Aorta (tissue), 5 donors: Measurements from ENCODE around the gene F2. TPM values are rescaled to one million over a fixed set of nuclear protein-coding genes. Genes with fewer than 3 reads are reported as not detected.

Source experiments
- ATAC-seq: fragments of 200-7000 bp; cut with Tn5 transposase; one replicate; pipeline ENCODE4 v1.9.1; 2022; ENCODE audit warnings: moderate library complexity; ENCODE audit not compliant: low FRiP score
- DNase-seq, 2 donors: peaks; one replicate each; pipeline ENCODE4 v3.0.0-alpha.2; 2020
- H3K27ac ChIP-seq, 2 donors: one replicate each; pipeline ENCODE4 v1.5.1; 2013; ENCODE audit warnings: low read length in 2 of 2, mild to moderate bottlenecking in 2 of 2, moderate library complexity in 2 of 2, control low read depth in 1 of 2, inconsistent platforms in 1 of 2, low read depth in 1 of 2
- H3K27me3 ChIP-seq, 2 donors: one replicate each; pipeline ENCODE4 v1.6.1; 2013; ENCODE audit warnings: control low read depth in 1 of 2, low read length in 1 of 2, mild to moderate bottlenecking in 1 of 2, moderate library complexity in 1 of 2; ENCODE audit not compliant: insufficient read depth in 2 of 2, control insufficient read depth in 1 of 2
- H3K36me3 ChIP-seq, 2 donors: one replicate each; pipeline ENCODE4 v1.6.1; 2013; ENCODE audit warnings: control low read depth in 1 of 2, low read length in 1 of 2, mild to moderate bottlenecking in 1 of 2; ENCODE audit not compliant: insufficient read depth in 2 of 2, control insufficient read depth in 1 of 2
- H3K4me1 ChIP-seq, 2 donors: one replicate each; pipeline ENCODE4 v1.6.1; 2013; ENCODE audit warnings: low read length in 2 of 2, control low read depth in 1 of 2, mild to moderate bottlenecking in 1 of 2, moderate library complexity in 1 of 2; ENCODE audit not compliant: insufficient read depth in 2 of 2, control insufficient read depth in 1 of 2
- H3K4me3 ChIP-seq, 2 donors: one replicate each; pipeline ENCODE4 v1.5.1; 2013; ENCODE audit warnings: low read length in 2 of 2, control low read depth in 1 of 2, mild to moderate bottlenecking in 1 of 2
- H3K9me3 ChIP-seq: one replicate; pipeline ENCODE4 v1.6.1; 2013; ENCODE audit warnings: mild to moderate bottlenecking, low read length; ENCODE audit not compliant: control insufficient read depth
- WGBS, 2 donors: extraction: QIAGEN DNeasy Blood & Tissue Kit; methylation state at CpG; one replicate each; pipeline ENCODE4 v1.1.7; 2013; 5-methylcytosine and 5-hydroxymethylcytosine counted together
- intact Hi-C, 2 donors: fragments of 100-400 bp; cut with DNase I; formaldehyde crosslinking; loops; one replicate each; pipeline versions ENCODE4 v1.14.2 to v1.15.0; 2022
- polyA plus RNA-seq, 2 donors: library from polyadenylated mRNA; stranded (reverse); fragments of 200-250 nt; gene quantifications; one replicate each; pipeline ENCODE4 v1.2.3, GENCODE V29; 2013
- total RNA-seq, 2 donors: library from RNA; stranded (reverse); fragmentation: NEBNext Ultra II Directional; extraction: Animal tissue kit (Norgen Biotek cat#: 25700); gene quantifications; one replicate each; pipeline ENCODE4 v1.2.1, GENCODE V29; 2021
- donor health status: healthy with polysubstance abuse.
- donor health status: Bipolar disorder and iron deficiency.
- donor health status: DM: no; HTN: no; CAD: no.
- donor health status: DM: no; HTN: no; CAD: no.
- donor health status: DM: yes; HTN: yes; CAD: no.

Gene F2
- total and polyA plus RNA-seq, 4 donors: 0.19 to 0.72 TPM; not detected in 2

DNA sequence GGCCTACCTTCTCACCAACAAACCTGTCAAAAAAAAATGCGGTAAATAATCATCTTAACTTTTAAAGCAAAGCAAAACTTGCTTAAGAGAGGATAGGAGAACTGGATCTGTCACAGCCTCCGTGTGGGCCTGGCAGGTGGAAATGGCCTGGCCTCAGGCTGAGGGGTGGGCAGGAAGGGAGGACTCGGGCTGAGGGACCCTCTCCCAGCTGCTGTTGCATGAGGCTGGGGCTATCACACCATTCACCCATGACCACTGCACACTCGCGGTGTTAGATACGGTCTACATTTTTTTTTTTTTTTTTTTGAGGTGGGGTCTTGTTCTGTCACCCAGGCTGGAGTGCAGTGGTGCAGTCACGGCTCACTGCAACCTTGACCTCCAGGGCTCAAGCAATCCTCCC, 43.1 kb upstream of the F2 start:
- H3K4me1 ChIP-seq: no peaks in the 10 kb centered on the region
- peak overlapping the region in 1 of 2 donors; percentile 25 for H3K27ac ChIP-seq

DNA sequence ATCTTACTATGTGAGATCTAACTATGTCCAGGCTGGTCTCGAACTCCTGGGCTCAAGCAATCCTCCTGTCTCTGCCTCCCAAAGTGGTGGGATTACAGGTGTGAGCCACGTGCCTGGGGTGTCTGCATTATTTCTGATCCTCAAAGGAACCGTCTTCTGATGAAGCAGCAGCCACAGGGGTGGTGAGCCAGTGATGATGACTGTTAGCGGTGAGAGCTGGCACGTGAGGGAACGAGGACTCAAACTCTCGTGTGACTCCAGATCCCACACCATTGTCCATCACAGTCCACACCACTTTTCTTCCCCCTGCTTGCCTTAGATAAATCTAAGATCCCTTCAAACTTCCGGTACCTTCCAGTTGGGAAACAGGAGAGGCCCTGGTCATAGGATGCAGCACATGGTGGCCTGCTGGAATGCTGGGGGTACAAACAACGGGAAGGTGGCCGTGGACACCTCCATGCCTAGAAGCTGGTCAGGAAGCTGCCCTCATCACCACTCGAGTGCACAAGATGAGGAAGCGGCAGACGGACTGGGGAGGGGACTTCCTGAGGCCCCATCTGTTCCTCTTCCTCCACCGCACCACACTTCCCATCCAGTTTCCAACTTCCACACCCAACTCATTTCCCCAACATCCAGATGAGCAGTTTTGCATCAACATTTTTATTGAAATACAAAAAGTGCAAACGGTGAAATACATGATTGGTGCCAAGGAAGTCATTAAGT, 42.4 kb upstream of the F2 start:
- ATAC-seq (no peak), DNase-seq (peak in 1 of 2 donors; percentile 67)
- H3K4me3 ChIP-seq: no peak overlapping the region
- intact Hi-C loops: no loop called here
- 83 to 85% methylated on average over 15 of the region's 15 CpGs for WGBS, 2 donors
- H3K27ac ChIP-seq: no peak overlapping the region
- H3K9me3 ChIP-seq: no peaks in the 10 kb centered on the region
- no peaks in the 10 kb centered on the region for H3K27me3 ChIP-seq
- no peaks in the 10 kb centered on the region for H3K4me1 ChIP-seq
- H3K36me3 ChIP-seq: peaks cover 6 to 14% of the 10 kb centered on the region in 2 donors

More for the DNA sequence above, 43.1 kb upstream of the F2 start:
- intact Hi-C loops: no loop called here
- no peak for ATAC-seq
- WGBS, 2 donors: 76 to 84% methylated on average over 7 of the region's 7 CpGs
- DNase-seq: peak in 1 of 2 donors; percentile 42
- Histone ChIP-seq H3K4me3 (no peak overlapping the region), H3K27me3 (no peaks in the 10 kb centered on the region), H3K36me3 (peaks cover 6 to 12% of the 10 kb centered on the region in 2 donors), H3K9me3 (no peaks in the 10 kb centered on the region)

DNA sequence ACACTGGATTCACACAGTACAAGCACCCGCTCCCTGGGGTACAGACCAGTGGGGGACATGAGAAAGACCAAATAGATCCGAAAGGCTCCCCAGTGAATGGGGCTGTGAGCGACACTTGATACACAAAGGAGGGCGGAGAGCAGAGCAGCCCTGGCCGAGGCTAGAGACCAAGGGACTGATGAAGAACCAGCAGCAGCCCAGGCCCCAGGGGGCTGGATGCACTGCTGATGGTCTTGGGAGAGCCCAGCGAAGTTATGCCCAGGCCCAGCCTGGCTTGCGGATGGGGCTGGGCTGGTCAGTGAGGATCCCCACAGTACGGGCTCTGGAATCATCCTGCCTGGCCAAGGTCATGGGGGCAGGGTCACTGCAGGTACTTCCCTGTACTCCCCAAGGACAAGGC, 41.8 kb upstream of the F2 start:
- Histone ChIP-seq H3K36me3 (peaks cover 6 to 11% of the 10 kb centered on the region in 2 donors), H3K4me1 (no peaks in the 10 kb centered on the region), H3K27ac (no peak overlapping the region), H3K9me3 (no peaks in the 10 kb centered on the region), H3K4me3 (no peak overlapping the region), H3K27me3 (no peaks in the 10 kb centered on the region)
- DNase-seq: peak in 1 of 2 donors; percentile 30
- intact Hi-C loops: no loop called here
- WGBS, 2 donors: 88 to 89% methylated on average over 8 of the region's 8 CpGs
- ATAC-seq: no peak

DNA sequence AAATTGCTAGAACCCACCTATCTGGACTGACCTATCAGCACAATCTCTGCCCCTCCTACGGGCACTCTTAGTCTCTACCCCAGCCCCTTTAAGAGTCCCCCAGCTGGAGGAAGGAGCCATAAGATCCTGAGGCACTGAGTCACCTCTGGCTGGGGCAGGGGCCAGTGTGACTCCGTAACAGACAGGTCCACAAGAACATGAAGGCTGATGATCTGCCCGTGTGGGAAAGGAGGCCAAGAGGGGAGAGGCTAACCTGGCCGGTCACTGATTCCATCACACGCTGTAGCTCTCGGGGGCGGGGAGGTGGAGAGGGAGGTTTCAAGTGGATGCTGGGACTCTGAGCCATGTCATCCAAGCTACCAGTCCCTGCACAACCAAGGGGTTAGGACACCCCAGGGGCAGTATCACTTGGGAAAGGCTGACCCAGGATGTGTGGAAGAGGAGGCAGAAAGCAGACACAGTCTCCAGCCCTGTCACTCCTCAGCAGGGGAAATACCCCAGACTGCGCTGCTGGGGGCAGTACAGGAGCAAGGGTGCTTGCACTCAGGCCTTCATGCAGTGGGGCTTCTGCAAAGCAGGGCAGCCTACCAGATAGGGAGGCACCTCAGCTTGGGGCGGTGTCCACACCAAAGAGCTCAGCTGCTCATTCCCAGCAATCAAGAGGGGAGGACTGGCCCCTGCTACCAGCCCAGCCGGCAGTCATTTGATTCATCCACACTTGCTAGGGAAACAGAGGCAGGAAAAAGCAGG, 40.8 kb upstream of the F2 start:
- Histone ChIP-seq H3K9me3 (no peaks in the 10 kb centered on the region), H3K27me3 (no peaks in the 10 kb centered on the region), H3K36me3 (peaks cover 6 to 11% of the 10 kb centered on the region in 2 donors), H3K4me1 (no peaks in the 10 kb centered on the region), H3K27ac (no peak overlapping the region), H3K4me3 (no peak overlapping the region)
- intact Hi-C loops: no loop called here
- no peak for ATAC-seq
- DNase-seq: peak in 1 of 2 donors; percentile 31
- 75 to 77% methylated on average over 10 of the region's 10 CpGs for WGBS, 2 donors

DNA sequence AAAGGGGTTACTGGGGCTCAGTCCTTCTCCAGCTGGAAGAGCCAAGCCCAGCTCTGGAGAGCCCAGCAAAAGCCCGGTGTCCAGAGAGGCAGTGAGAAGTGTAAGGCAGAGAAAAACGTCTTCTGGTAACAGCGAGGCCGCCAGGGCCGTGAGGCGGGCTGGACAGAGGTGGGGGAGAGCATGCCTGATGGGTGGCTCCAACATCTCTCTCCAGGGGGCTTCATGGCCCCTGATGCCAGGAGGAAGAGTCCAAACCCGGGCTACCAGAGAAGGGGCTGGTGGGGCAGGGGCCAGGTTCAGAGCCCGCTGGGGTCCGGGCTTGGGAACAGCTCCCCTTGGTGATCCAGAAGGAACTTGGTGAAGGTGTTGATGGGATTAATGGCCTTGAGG, 40.3 kb upstream of the F2 start:
- Histone ChIP-seq H3K36me3 (peaks cover 6 to 11% of the 10 kb centered on the region in 2 donors), H3K27ac (no peak overlapping the region), H3K4me1 (no peaks in the 10 kb centered on the region), H3K4me3 (no peak overlapping the region), H3K9me3 (no peaks in the 10 kb centered on the region), H3K27me3 (no peaks in the 10 kb centered on the region)
- intact Hi-C loops: no loop called here
- no peak for ATAC-seq
- DNase-seq: peak in 1 of 2 donors; percentile 29
- 88 to 92% methylated on average over 9 of the region's 9 CpGs for WGBS, 2 donors

DNA sequence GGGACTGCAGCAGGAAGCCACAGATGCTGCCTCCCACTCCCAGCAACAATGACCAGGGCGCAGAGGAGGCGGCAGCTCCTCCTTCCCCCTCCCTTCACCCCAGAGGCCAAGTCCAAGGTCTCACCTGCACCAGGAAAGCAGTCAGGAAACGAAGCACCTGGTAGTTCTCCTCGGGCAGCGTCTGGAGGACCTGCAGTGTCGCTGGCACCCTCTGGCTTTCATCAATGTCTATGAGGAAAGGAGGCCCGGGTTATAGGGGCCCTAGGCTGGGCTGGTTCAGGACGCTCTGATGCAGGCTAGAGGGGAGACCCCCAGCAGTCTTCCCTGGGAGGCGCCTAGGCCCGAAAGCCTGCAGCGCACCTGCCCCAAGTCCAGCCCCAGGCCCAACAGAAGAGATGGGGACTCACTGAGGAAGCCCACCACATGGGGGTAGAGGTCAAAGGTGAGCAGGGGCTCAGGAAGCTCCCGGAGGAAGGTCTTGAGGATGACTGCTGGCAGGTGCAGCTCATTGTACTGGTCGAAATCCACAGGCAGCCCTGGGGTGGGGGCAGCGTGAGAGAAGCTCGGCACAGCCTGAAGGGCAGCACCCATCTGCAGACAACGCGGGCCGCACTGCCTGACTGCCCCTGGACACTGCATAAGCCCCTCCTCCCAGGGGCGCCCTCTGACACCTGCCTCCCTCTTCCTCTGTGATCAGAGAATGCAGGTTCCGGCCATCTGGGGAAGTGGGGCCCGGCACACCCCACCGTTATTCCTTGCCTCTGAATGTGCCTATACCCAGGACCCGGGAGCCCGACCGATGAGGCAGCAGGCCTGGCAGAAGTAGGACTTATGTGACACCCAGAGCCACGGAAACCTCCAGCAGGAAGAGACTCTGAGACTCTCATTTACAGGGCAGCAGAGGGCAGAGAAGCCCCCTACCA, 39.5 kb upstream of the F2 start:
- Histone ChIP-seq H3K9me3 (no peaks in the 10 kb centered on the region), H3K27me3 (no peaks in the 10 kb centered on the region), H3K4me3 (no peak overlapping the region), H3K27ac (no peak overlapping the region), H3K36me3 (peaks cover 6 to 11% of the 10 kb centered on the region in 2 donors), H3K4me1 (no peaks in the 10 kb centered on the region)
- ATAC-seq: no peak
- intact Hi-C loops: no loop called here
- peak in 1 of 2 donors; percentile 39 for DNase-seq
- WGBS, 2 donors: 88 to 89% methylated on average over 25 to 26 of the region's 26 CpGs

DNA sequence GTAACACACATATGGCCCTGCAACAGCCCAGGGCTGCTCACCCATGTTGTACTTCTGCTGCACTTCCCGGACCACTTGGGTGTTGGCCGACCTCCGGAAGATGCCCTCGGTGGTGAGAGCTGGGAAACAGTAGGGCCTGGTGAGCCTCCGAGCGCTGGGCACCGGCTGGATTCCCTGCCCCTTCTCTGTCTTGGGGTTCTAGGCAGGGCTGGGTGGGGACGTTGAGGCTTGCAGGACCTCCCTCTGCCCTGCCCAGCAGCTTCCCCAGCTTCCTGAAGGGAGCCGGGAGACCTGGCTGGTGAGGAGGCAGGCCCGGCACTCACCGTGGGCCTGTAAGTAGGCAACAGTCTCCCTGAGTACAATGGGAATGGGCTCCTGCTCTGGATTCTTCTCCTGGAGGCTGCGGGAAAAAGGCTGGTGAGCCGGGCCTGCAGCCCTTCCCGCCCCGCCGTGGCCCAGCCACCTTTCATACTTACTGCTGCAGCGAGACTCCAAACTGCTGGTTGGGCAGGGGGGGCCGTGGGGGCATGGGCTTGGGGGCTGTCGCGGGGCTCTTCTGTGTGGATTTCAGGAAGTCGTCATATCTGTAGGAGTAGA, 38.8 kb upstream of the F2 start:
- Histone ChIP-seq H3K9me3 (no peaks in the 10 kb centered on the region), H3K36me3 (peaks cover 6 to 11% of the 10 kb centered on the region in 2 donors), H3K27ac (no peak overlapping the region), H3K4me3 (no peak overlapping the region), H3K27me3 (no peaks in the 10 kb centered on the region), H3K4me1 (no peaks in the 10 kb centered on the region)
- ATAC-seq (no peak), DNase-seq (no peak)
- intact Hi-C loops: no loop called here
- WGBS, 2 donors: 87 to 88% methylated on average over 21 of the region's 21 CpGs

DNA sequence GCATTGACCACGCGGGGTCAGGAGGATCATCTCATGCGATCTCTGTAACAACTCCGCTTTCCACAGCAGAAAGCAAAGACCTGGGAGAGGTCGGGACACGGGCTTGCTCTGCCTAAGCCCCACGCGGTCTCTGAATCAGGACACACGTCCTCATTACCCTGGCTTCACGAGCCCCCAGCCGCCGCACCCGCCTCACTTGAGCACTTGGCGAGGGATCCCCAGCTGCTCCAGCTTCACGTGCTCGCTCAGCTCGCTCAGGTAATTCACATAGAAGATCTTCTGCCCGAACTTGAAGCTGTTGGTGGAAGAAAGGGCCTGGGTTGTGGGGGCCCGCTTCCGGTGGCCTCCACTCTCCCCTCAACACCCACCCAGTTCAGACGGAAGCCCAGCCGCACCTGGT, 38.2 kb upstream of the F2 start:
- ATAC-seq (no peak), DNase-seq (peak in 1 of 2 donors; percentile 34)
- H3K4me1 ChIP-seq: no peaks in the 10 kb centered on the region
- H3K27me3 ChIP-seq: no peaks in the 10 kb centered on the region
- H3K27ac ChIP-seq: no peak overlapping the region
- H3K4me3 ChIP-seq: no peak overlapping the region
- H3K36me3 ChIP-seq: peaks cover 6 to 11% of the 10 kb centered on the region in 2 donors
- no peaks in the 10 kb centered on the region for H3K9me3 ChIP-seq
- WGBS, 2 donors: 90 to 92% methylated on average over 22 of the region's 22 CpGs
- intact Hi-C loops: no loop called here
